Gastroesophageal sphincter (tissue), 4 donors: ENCODE data around the gene TMEM240. TPM values are rescaled to one million over a fixed set of nuclear protein-coding genes. Genes with fewer than 3 reads are reported as not detected.
"Not testable (repeated sequence)": the region's sequence is repeated elsewhere in the genome, so short reads cannot be mapped to it uniquely, and the experiment has no call there.

Source experiments
- ATAC-seq: fragments of 150-250 bp; one replicate; pipeline ENCODE4 v1.9.1; 2016; ENCODE audit warnings: mild to moderate bottlenecking, moderate library complexity
- H3K27ac ChIP-seq, 4 donors: fragments of 200-600 bp; sonication (generic) in 3 of 4; 1 replicate in 3 of 4; 2 replicates in 1 of 4; pipeline ENCODE4 v1.5.1; 2016 to 2019
- H3K27me3 ChIP-seq: fragments of 200-600 bp; sonication (generic); one replicate; pipeline ENCODE4 v1.5.1; 2019
- H3K36me3 ChIP-seq, 2 donors: fragments of 200-600 bp; sonication (generic); one replicate each; pipeline ENCODE4 v1.5.1; 2019; ENCODE audit warnings: control low read depth in 1 of 2
- H3K4me1 ChIP-seq, 3 donors: fragments of 200-600 bp; sonication (generic); 1 replicate in 2 of 3; 2 replicates in 1 of 3; pipeline ENCODE4 v1.5.1; 2016 to 2019; ENCODE audit warnings: control low read depth in 2 of 3
- H3K4me3 ChIP-seq, 2 donors: fragments of 200-600 bp; sonication (generic); one replicate each; pipeline ENCODE4 v1.5.1; 2019; ENCODE audit warnings: mild to moderate bottlenecking in 1 of 2, moderate library complexity in 1 of 2
- H3K9me3 ChIP-seq, 3 donors: fragments of 200-600 bp; sonication (generic); one replicate each; pipeline ENCODE4 v1.5.1; 2017 to 2019; ENCODE audit warnings: control low read depth in 2 of 3
- CTCF ChIP-seq, 4 experiments: fragments of 200-600 bp in 2 of 4; fragments of 450-650 bp in 2 of 4; sonication (generic) in 1 of 4; IDR thresholded peaks; one replicate each; pipeline ENCODE4 v1.5.1; 2017 to 2019; ENCODE audit warnings: antibody characterized with exemption in 4 of 4, mild to moderate bottlenecking in 2 of 4, moderate library complexity in 2 of 4
- EP300 ChIP-seq: sonication (generic); formaldehyde crosslinking; IDR thresholded peaks from one replicate; pipeline ENCODE4 v1.6.1; 2017; ENCODE audit warnings: antibody characterized with exemption, mild to moderate bottlenecking
- POLR2A ChIP-seq, 2 donors: fragments of 450-650 bp; IDR thresholded peaks; one replicate each; pipeline ENCODE4 v1.6.1; 2017; ENCODE audit warnings: antibody characterized with exemption in 2 of 2, mild to moderate bottlenecking in 2 of 2, moderate library complexity in 1 of 2
- POLR2AphosphoS5 ChIP-seq: sonication (generic); formaldehyde crosslinking; IDR thresholded peaks from one replicate; pipeline ENCODE4 v1.6.1; 2017; ENCODE audit warnings: antibody characterized with exemption
- WGBS, 2 donors: methylation state at CpG; one replicate each; pipeline ENCODE4 v1.1.5; 2018; ENCODE audit warnings: low coverage in 1 of 2; 5-methylcytosine and 5-hydroxymethylcytosine counted together
- total RNA-seq, 4 donors: library from RNA; depleted of rRNA; stranded (reverse); fragments of >200 nt; gene quantifications; one replicate each; pipeline ENCODE4 v1.1.0, GENCODE V29; 2016

The TMEM240 gene
- total RNA-seq, 4 donors from 2014 or later: 12.0 to 18.1 (median 14.4) TPM

GRCh38 chr1:1511533-1512285 lies 28.7 kb downstream of the TMEM240 start, which contains the start of gene ATAD3A:
TSS of gene ATAD3A (plus strand) at chr1:1512162. CDS start at chr1:1512269, 107 bp downstream.
- peaks cover 0 to 24% (median 8%) of the 10 kb centered on the region in 3 donors for H3K4me1 ChIP-seq
- no peaks in the 10 kb centered on the region for H3K27me3 ChIP-seq
- no CpG with 5 or more reads among the region's 99 CpGs for WGBS, 2 donors
- peak within 1 kb of the TSS; percentile 93 to 95 for H3K4me3 ChIP-seq
- H3K9me3 ChIP-seq: no peaks in the 10 kb centered on the region
- H3K36me3 ChIP-seq: peaks cover 0 to 20% of the 10 kb centered on the region in 2 donors
- peak; percentile 96 for TF ChIP-seq POLR2AphosphoS5
- no peak for TF ChIP-seq EP300
- peak; percentile 49 to 53 for TF ChIP-seq POLR2A (IDR thresholded peaks at IDR 0.05)
- H3K27ac ChIP-seq: peak within 1 kb of the TSS; percentile 81 to 98 (median 96)
- ATAC-seq: peak; percentile 99

GRCh38 chr1:1510912-1511532 lies 29.4 kb downstream of the TMEM240 start:
- Histone ChIP-seq H3K4me1 (peaks cover 0 to 25% (median 8%) of the 10 kb centered on the region in 3 donors), H3K4me3 (peak overlapping the region; percentile 93 to 95), H3K9me3 (no peaks in the 10 kb centered on the region), H3K27ac (peak overlapping the region; percentile 81 to 98 (median 96)), H3K27me3 (no peaks in the 10 kb centered on the region), H3K36me3 (peaks cover 0 to 13% of the 10 kb centered on the region in 2 donors)
- no peak for TF ChIP-seq POLR2AphosphoS5
- TF ChIP-seq CTCF (IDR thresholded peaks at IDR 0.05): no peak
- TF ChIP-seq POLR2A (IDR thresholded peaks at IDR 0.05): no peak
- no peak for TF ChIP-seq EP300
- 14 to 23% methylated on average over 11 to 14 of the region's 17 CpGs for WGBS, 2 donors
- no peak for ATAC-seq

GRCh38 chr1:1509465-1509850 lies 31.0 kb downstream of the TMEM240 start:
- no CpG with 5 or more reads among the region's 21 CpGs for WGBS, 2 donors
- peaks cover 0 to 38% (median 8%) of the 10 kb centered on the region in 3 donors for H3K4me1 ChIP-seq
- not testable (repeated sequence) for ATAC-seq, H3K27ac ChIP-seq, H3K4me3 ChIP-seq, H3K27me3 ChIP-seq, H3K9me3 ChIP-seq, H3K36me3 ChIP-seq

- ATAC-seq, H3K27ac ChIP-seq, H3K27me3 ChIP-seq, H3K36me3 ChIP-seq, H3K9me3 ChIP-seq, H3K4me3 ChIP-seq: not testable (repeated sequence)
- peaks cover 0 to 38% (median 8%) of the 10 kb centered on the region in 3 donors for H3K4me1 ChIP-seq
- no CpG with 5 or more reads among the region's 34 CpGs for WGBS, 2 donors
Observed at GRCh38 chr1:1508775-1509464, 31.5 kb downstream of the TMEM240 start.

GRCh38 chr1:1507305-1507704 lies 33.1 kb downstream of the TMEM240 start:
- 96 to 100% methylated on average over 4 of the region's 4 CpGs for WGBS, 2 donors
- Histone ChIP-seq H3K4me1 (peaks cover 0 to 28% (median 5%) of the 10 kb centered on the region in 3 donors), H3K27me3 (no peaks in the 10 kb centered on the region)

GRCh38 chr1:1505801-1506200 lies 34.6 kb downstream of the TMEM240 start:
- H3K36me3 ChIP-seq, H3K27me3 ChIP-seq, ATAC-seq, H3K9me3 ChIP-seq, H3K4me3 ChIP-seq: not testable (repeated sequence)
- H3K27ac ChIP-seq: peak overlapping the region; percentile 13 to 86 (median 80)
- WGBS, 2 donors: 68 to 79% methylated on average over 5 of the region's 5 CpGs
- peaks cover 0 to 21% (median under 1%) of the 10 kb centered on the region in 3 donors for H3K4me1 ChIP-seq

More at GRCh38 chr1:1507305-1507704, 33.1 kb downstream of the TMEM240 start:
- no peak for TF ChIP-seq CTCF (IDR thresholded peaks at IDR 0.05)
- no peak for TF ChIP-seq POLR2A (IDR thresholded peaks at IDR 0.05)
- TF ChIP-seq POLR2AphosphoS5: no peak
- no peak for TF ChIP-seq EP300
- Histone ChIP-seq H3K36me3 (no peaks in the 10 kb centered on the region), H3K27ac (no peak overlapping the region), H3K9me3 (no peaks in the 10 kb centered on the region), H3K4me3 (no peak overlapping the region)
- no peak for ATAC-seq
